ENCODE data around the gene PUS7L. TPM values are rescaled to one million over a fixed set of nuclear protein-coding genes. Genes with fewer than 3 reads are reported as not detected.

Gene PUS7L
- total RNA-seq, 4 donors from 2014 or later = 5.4 to 22.3 (median 9.9) TPM

GRCh38 chr12:43744826-43745225 is 13.8 kb downstream of the PUS7L start:
- no peak overlapping the region for H3K27ac ChIP-seq

GRCh38 chr12:43742106-43742505 is 16.5 kb downstream of the PUS7L start:
- Histone ChIP-seq H3K4me1 (no peaks in the 10 kb centered on the region), H3K27me3 (no peaks in the 10 kb centered on the region), H3K9me3 (no peaks in the 10 kb centered on the region), H3K36me3 (peaks cover 0 to 36% (median 0%) of the 10 kb centered on the region in 3 donors), H3K4me3 (no peak overlapping the region), H3K27ac (no peak overlapping the region)
- DNase-seq = no peak
- TF ChIP-seq POLR2A (IDR thresholded peaks at IDR 0.05) = no peak
- no peak for TF ChIP-seq CTCF (IDR thresholded peaks at IDR 0.05)

More at GRCh38 chr12:43744826-43745225, 13.8 kb downstream of the PUS7L start:
- H3K4me3 ChIP-seq = no peak overlapping the region
- no peak for DNase-seq
- peaks cover 0 to 29% (median 0%) of the 10 kb centered on the region in 3 donors for H3K36me3 ChIP-seq
- no peaks in the 10 kb centered on the region for H3K4me1 ChIP-seq
- TF ChIP-seq POLR2A (IDR thresholded peaks at IDR 0.05) (no peak), CTCF (IDR thresholded peaks at IDR 0.05) (no peak)
- no peaks in the 10 kb centered on the region for H3K27me3 ChIP-seq
- no peaks in the 10 kb centered on the region for H3K9me3 ChIP-seq

- Histone ChIP-seq H3K4me3 (no peak overlapping the region), H3K4me1 (no peaks in the 10 kb centered on the region), H3K36me3 (peaks cover 0 to 49% (median 0%) of the 10 kb centered on the region in 3 donors), H3K27me3 (no peaks in the 10 kb centered on the region), H3K27ac (no peak overlapping the region), H3K9me3 (no peaks in the 10 kb centered on the region)
- no peak for TF ChIP-seq POLR2A (IDR thresholded peaks at IDR 0.05)
- no peak for TF ChIP-seq CTCF (IDR thresholded peaks at IDR 0.05)
- no peak for DNase-seq
These were observed 18.0 kb downstream of the PUS7L start for GRCh38 chr12:43740511-43741100.

GRCh38 chr12:43737646-43738045 is 20.9 kb downstream of the PUS7L start:
- DNase-seq = no peak
- H3K4me1 ChIP-seq = no peaks in the 10 kb centered on the region
- H3K4me3 ChIP-seq = no peak overlapping the region
- peaks cover 0 to 30% (median 0%) of the 10 kb centered on the region in 3 donors for H3K36me3 ChIP-seq
- no peak for TF ChIP-seq POLR2A (IDR thresholded peaks at IDR 0.05)
- TF ChIP-seq CTCF (IDR thresholded peaks at IDR 0.05) = no peak
- H3K27me3 ChIP-seq = no peaks in the 10 kb centered on the region
- no peaks in the 10 kb centered on the region for H3K9me3 ChIP-seq
- no peak overlapping the region for H3K27ac ChIP-seq

- no peaks in the 10 kb centered on the region for H3K27me3 ChIP-seq
- no peak overlapping the region for H3K4me3 ChIP-seq
- H3K4me1 ChIP-seq = no peaks in the 10 kb centered on the region
- TF ChIP-seq CTCF (IDR thresholded peaks at IDR 0.05) = no peak
- no peak for TF ChIP-seq POLR2A (IDR thresholded peaks at IDR 0.05)
- H3K36me3 ChIP-seq = peaks cover 0 to 27% (median 0%) of the 10 kb centered on the region in 3 donors
- no peak overlapping the region for H3K27ac ChIP-seq
- no peaks in the 10 kb centered on the region for H3K9me3 ChIP-seq
- no peak for DNase-seq
These were observed 21.6 kb downstream of the PUS7L start for GRCh38 chr12:43736927-43737440.
